Measurements from ENCODE around the gene DTNA. TPM values are rescaled to one million over a fixed set of nuclear protein-coding genes. Genes with fewer than 3 reads are reported as not detected.
A peak's percentile ranks its signal among the peaks of the same experiment; 100 is the strongest.

Gene DTNA
- polyA plus RNA-seq, 1 experiment, result 16.4 TPM

- TF ChIP-seq CTCF (IDR thresholded peaks at IDR 0.05; ENCODE audit: low read depth, low read length), result no peak
- Histone ChIP-seq H3K4me3 (ENCODE audit: low read depth, low read length) (no peak overlapping the region), H3K27ac (ENCODE audit: low read depth, low read length) (no peak overlapping the region), H3K9me3 (ENCODE audit: control insufficient read depth, insufficient read depth, low read length) (no peaks in the 10 kb centered on the region), H3K27me3 (ENCODE audit: control insufficient read depth, insufficient read depth, low read length) (no peaks in the 10 kb centered on the region)
- no peak for DNase-seq (ENCODE audit: low read depth, low spot score)
- ChIA-PET CTCF (interaction anchor here (0.6 to 3.0 kb wide), 2 partner anchors 50 to 118 kb away, joined by 3 to 16 read pairs; no protein-coding TSS in a partner anchor), POLR2A (no interaction called here)
These were observed 69.0 kb downstream of the DTNA start for GRCh38 chr18:34779112-34779511.

- Histone ChIP-seq H3K4me3 (ENCODE audit: low read depth, low read length) (no peak overlapping the region), H3K27ac (ENCODE audit: low read depth, low read length) (no peak overlapping the region), H3K9me3 (ENCODE audit: control insufficient read depth, insufficient read depth, low read length) (no peaks in the 10 kb centered on the region), H3K27me3 (ENCODE audit: control insufficient read depth, insufficient read depth, low read length) (no peaks in the 10 kb centered on the region)
- TF ChIP-seq CTCF (IDR thresholded peaks at IDR 0.05; ENCODE audit: low read depth, low read length), result no peak
- POLR2A ChIA-PET, result no interaction called here
- CTCF ChIA-PET, result interaction anchor here (0.7 to 1.9 kb wide), 2 partner anchors 119 to 185 kb away, joined by 3 to 15 read pairs; no protein-coding TSS in a partner anchor
- no peak for DNase-seq (ENCODE audit: low read depth, low spot score)
These were observed 70.8 kb downstream of the DTNA start for GRCh38 chr18:34780856-34781255.

GRCh38 chr18:34783501-34783900, 73.4 kb downstream of the DTNA start:
- Histone ChIP-seq H3K4me3 (ENCODE audit: low read depth, low read length) (no peak overlapping the region), H3K27me3 (ENCODE audit: control insufficient read depth, insufficient read depth, low read length) (no peaks in the 10 kb centered on the region), H3K27ac (ENCODE audit: low read depth, low read length) (no peak overlapping the region), H3K9me3 (ENCODE audit: control insufficient read depth, insufficient read depth, low read length) (no peaks in the 10 kb centered on the region)
- POLR2A ChIA-PET, result interaction anchor here (0.7 to 1.5 kb wide), 2 partner anchors 15 to 124 kb away, joined by 3 read pairs; no protein-coding TSS in a partner anchor
- TF ChIP-seq CTCF (IDR thresholded peaks at IDR 0.05; ENCODE audit: low read depth, low read length), result no peak
- CTCF ChIA-PET, result interaction anchor here (0.7 to 8.9 kb wide), 7 partner anchors 11 to 661 kb away, joined by 3 to 199 read pairs (median 3); no protein-coding TSS in a partner anchor
- no peak for DNase-seq (ENCODE audit: low read depth, low spot score)

GRCh38 chr18:34786162-34786741, 76.2 kb downstream of the DTNA start:
- ChIA-PET CTCF (interaction anchor here (0.7 to 8.9 kb wide), 7 partner anchors 23 to 666 kb away, joined by 3 to 199 read pairs (median 4); no protein-coding TSS in a partner anchor), POLR2A (no interaction called here)
- TF ChIP-seq CTCF (IDR thresholded peaks at IDR 0.05; ENCODE audit: low read depth, low read length), result no peak
- Histone ChIP-seq H3K9me3 (ENCODE audit: control insufficient read depth, insufficient read depth, low read length) (no peaks in the 10 kb centered on the region), H3K27me3 (ENCODE audit: control insufficient read depth, insufficient read depth, low read length) (no peaks in the 10 kb centered on the region), H3K27ac (ENCODE audit: low read depth, low read length) (no peak overlapping the region), H3K4me3 (ENCODE audit: low read depth, low read length) (no peak overlapping the region)
- no peak for DNase-seq (ENCODE audit: low read depth, low spot score)

GRCh38 chr18:34787931-34788532, 77.9 kb downstream of the DTNA start:
- CTCF ChIA-PET, result interaction anchor here (0.6 to 8.9 kb wide), 28 partner anchors 12 to 665 kb away, joined by 3 to 199 read pairs (median 4); no protein-coding TSS in a partner anchor
- Histone ChIP-seq H3K27ac (ENCODE audit: low read depth, low read length) (no peak overlapping the region), H3K4me3 (ENCODE audit: low read depth, low read length) (no peak overlapping the region)

More at GRCh38 chr18:34787931-34788532, 77.9 kb downstream of the DTNA start:
- Histone ChIP-seq H3K27me3 (ENCODE audit: control insufficient read depth, insufficient read depth, low read length) (no peaks in the 10 kb centered on the region), H3K9me3 (ENCODE audit: control insufficient read depth, insufficient read depth, low read length) (no peaks in the 10 kb centered on the region)
- peak; percentile 69 for TF ChIP-seq CTCF (IDR thresholded peaks at IDR 0.05; ENCODE audit: low read depth, low read length)
- POLR2A ChIA-PET, result no interaction called here
- no peak for DNase-seq (ENCODE audit: low read depth, low spot score)
